Astrocyte of the hippocampus (primary cell): ENCODE measurements around the gene TMEM121.

ENCODE experiments used
- DNase-seq: peaks from one replicate; pipeline ENCODE4 v3.0.0; 2011; ENCODE audit warnings: low read depth, low spot score

TMEM121 gene

DNA sequence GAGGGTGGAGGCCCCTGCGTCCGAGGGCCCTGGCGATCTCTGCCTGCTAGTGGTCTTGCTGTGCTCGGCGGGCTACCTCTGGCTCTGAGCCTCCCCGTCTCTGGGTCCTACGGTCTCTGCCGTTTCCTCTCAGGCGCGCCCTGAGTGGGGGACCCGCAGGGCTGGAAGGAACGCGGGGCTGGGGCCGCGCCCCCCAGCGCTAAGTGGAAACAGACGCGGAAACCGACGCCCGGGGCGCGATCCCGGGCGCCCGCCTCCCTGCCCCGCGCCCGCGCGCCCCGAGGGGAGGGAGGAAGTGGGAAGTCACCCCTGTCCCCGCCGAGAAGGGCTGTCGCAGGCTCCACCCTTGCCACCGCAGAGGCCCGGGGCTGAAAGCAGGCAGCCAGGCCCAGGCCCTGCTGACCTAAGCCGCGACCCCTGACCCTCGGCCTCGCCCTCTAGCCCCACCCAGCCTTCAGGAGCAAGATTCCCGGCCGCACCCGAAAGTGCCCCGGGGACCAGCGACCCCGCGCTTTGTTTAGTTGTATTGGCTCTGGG lies 38.9 kb upstream of the TMEM121 start:
- DNase-seq: no peak

DNA sequence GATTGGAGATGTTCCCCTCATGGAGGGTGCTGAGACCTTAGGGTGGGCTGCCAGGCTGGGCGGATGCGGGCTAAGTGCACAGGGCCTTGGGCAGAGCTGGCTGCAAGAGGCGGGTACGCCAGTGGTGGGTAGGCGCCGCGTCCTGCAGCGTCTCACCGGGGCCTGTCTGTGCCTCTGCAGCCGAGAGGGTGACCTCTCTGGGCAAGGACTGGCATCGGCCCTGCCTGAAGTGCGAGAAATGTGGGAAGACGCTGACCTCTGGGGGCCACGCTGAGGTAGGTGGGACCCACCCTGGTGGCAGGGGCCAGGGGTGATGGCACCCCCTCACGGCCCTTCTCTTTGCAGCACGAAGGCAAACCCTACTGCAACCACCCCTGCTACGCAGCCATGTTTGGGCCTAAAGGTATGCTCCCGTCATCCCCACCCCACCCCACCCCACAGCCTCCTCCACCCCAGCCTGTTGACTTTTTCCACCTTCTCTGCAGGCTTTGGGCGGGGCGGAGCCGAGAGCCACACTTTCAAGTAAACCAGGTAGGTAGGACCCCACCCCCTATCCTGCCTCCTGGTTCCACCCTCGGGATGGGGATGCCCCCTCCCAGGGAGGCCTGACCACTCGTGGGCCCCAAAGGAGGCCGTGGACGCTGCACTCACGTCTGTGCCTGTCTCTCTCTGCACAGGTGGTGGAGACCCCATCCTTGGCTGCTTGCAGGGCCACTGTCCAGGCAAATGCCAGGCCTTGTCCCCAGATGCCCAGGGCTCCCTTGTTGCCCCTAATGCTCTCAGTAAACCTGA lies 38.2 kb upstream of the TMEM121 start:
- no peak for DNase-seq

DNA sequence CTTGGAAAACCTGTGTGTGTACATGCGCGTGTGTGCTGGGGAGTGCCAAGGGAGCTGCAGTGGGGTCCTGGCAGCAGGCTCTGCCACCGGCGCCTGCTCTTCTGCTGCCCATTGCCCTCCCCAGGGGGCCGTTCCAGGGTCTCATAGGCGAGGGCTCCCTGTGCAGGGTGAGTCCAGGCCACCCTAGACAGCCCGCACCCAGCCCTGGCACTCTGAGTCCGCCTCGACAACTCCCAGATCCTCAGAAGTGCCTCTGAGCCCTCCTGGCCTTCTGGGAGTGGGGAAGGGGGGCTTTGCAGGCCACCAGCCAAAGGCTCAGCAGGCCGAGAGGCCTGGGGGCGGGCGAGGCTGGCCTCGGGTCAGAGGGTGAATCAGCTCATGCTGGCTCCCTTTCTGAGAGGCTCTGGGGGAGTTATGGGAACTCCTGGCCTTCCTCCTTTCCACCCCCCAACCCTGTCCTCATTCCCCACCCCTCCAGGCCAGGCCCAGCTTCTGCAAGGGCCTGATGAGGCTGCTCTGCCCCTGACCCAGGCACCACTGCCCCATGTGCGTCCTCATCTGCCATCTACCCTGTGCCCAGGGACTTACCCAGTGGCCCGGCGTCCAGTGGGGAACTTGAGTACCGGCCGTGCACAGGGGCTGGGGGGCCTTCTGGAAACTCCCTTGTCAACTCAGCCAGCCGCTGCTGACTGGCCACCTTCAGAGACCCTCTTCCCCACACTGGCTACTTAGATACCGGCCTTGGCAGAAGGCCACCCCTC lies 37.4 kb upstream of the TMEM121 start:
- no peak for DNase-seq

DNA sequence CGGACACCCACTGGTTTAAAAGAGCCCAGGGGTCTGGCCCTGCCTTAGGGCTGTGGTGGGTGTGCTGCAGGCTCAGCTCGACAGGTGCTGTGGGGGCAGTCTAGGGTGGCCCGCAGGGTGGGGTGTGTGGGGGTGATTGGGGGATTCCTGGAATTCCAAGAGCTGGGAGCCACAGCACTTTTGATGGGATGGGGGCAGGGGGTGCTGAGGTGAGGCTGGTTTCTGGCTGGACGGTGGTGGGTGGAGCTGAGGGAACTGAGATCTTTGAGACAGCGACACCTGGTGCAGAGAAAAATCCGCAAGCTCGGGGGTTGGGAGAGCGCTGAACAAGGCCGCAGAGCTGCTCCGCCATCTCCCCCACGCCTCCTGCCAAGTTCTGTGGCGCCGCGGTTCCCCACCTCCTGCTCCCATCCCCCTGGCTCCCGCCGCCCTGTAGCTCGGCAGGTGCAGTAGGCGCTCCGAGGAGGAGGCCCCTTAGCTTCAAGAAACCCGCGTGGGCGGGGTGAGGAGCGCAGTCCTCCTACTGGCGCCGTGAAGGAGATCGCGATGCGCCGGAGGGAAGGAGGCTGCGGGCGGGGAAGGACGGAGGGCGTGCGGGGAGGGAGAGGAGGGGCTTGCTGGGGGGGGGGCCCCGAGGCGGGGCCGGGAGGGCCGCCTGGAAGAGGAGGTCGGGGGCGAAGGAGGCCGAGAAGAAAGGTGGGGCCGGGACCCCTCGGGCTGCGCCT lies 36.7 kb upstream of the TMEM121 start:
- peak; percentile 94 for DNase-seq

GRCh38 chr14:105490267-105490571 lies 36.2 kb upstream of the TMEM121 start:
- DNase-seq: no peak

DNA sequence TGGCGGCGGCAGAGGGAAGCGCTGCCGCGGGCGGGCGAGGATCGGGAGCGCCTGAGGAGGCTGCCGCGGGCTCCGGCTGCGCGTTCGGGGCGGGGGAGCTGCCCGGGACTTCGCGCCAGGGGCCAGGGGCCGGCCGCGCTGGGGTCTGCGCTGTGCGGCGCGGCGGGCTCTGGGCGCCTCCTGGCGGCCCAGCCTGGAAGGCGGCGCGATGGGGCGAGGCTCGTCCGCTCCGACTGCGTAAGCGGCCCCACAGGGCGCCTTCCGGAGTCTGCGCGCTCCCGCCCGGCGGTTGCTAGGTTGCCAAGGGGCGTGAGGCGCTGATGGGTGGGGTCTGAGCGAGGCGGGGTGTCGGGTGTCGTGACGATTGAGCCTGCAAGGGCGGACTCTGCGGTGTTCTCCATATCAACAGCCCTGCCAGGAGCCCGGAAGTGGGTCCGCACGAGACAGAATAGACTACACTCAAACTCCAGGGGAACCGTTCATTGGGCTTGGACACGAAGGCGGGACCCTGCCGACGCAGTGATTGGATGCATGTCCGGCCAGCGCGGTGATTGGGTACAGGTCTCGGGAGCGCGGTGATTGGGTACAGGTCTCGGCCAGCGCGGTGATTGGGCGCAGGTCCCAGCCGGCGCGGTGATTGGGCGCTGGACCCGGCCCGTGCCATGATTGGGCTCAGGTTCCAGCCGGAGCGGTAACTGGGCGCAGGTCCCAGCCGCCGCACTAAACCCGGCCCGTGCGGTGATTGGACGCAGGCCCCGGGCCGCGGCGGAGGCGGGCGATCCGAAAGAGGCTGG lies 35.6 kb upstream of the TMEM121 start, which contains the start of gene TEDC1:
Gene TEDC1 (plus strand): TSS at position 675 of the 794 bp plus-strand sequence. CDS start 130 bp downstream, outside the sequence.
- DNase-seq: peak; percentile 100

DNA sequence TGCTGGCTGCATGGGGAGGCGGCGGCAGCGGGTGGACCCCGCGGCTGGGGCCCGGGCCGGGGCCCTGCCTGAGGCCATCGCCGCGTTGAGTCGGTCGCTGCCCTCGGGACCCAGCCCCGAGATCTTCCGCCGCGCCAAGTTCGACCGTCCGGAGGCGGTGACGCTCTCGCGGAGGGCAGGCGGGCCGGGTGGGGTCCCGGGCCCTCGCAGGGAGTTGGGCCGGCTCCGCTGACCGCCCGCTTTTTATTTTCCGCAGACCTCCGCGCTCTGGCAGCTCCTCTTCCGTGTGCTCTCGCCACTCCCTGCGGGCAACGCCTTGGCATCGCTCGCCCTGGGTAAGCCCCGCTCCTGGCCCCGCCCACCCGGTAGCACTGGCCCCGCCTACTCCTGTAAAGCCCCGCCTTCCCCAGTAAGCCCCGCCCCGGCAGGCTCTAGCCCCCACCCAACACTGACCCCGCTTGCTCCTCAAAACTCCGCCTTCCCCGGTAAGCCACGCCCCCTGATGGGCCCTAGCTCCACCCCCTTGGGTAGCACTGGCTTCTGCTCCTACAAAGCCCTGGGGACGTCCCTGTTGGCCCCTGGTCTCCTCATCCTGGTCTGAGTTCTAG lies 34.9 kb upstream of the TMEM121 start:
- peak; percentile 57 for DNase-seq

DNA sequence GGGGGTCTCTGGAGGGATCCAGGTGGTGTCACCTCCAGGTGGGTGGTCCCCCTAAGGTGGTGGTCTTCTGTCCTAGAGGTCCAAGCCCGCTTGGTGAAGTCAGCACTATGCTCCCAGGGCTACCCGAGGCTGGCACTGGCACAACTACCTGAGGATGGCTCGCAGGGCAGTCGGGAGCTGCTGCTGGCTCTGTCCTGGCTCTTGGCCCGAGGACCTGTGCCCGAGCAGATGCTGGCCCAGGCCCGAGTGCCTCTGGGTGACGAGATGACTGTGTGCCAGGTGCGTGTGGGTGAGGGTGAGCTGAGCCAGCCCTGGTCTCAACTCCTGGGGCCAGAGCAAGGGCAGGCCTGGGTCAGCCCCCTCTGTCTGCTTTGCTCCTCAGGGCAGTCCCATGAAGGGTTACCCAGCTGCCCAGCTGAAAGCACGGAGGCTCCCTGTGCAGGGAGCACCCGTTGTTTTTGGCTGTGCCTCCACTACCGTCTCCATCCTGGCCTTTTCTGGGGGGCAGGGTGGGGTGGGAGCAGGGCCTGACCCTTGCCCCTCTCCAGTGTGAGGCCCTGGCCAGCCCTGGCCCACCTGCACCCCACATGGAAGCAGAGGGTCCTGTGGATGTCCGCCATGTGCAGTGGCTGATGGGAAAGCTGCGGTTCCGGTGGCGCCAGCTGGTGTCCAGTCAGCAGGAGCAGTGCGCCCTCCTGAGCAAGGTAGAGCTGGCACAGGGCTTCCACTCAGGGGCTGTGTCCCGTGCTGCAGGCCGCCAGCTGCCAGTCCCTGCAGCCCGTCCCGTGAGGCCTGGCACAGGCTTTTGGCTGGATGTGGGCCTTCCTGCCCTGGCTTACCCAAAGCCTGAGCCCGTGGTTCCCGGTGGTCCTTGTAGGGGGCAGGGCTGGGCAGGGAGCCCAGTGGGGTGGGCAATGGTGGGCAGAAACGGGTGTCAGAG lies 34.1 kb upstream of the TMEM121 start:
- DNase-seq: no peak

- DNase-seq: no peak
Observed at GRCh38 chr14:105492971-105493871, 33.2 kb upstream of the TMEM121 start.

DNA sequence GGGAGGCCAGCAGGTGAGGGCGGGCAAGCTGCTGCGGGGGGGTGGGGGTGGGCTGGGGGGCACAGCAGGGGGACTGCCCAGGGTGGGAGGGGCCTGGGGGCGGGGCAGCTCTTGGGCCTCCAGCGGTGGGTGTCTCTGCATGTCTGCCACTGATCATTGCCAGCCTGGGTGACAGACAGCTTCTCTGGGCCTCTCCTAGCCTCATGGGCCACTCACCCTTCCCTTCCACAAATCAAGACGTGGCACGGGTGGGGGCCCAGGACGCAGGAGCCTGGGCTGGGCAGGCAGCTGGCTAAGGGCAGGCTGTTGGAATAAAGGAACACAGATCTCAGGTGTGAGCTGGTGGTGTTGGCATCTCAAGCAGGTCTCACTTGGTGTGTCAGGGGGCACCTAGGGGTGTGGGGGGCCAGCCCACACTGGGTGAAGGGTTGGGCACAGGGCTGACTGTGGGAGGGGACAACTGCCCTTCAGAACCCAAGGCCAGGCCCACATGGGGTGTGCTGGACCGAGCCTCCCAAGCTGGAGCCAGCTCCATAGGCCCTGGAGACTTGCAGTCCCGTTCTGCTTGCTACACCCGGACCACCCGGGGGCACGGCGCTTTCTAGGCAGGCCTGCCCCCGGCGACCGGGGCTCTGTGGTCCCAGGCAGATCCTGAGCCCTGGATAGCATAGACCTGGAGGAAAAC lies 32.3 kb upstream of the TMEM121 start:
- DNase-seq: no peak

- no peak for DNase-seq
Observed at GRCh38 chr14:105494606-105494929, 31.8 kb upstream of the TMEM121 start.

GRCh38 chr14:105495101-105495989 lies 31.0 kb upstream of the TMEM121 start:
- DNase-seq: no peak

GRCh38 chr14:105495990-105496830 lies 30.2 kb upstream of the TMEM121 start:
- no peak for DNase-seq

GRCh38 chr14:105496831-105497591 lies 29.4 kb upstream of the TMEM121 start:
- no peak for DNase-seq

DNA sequence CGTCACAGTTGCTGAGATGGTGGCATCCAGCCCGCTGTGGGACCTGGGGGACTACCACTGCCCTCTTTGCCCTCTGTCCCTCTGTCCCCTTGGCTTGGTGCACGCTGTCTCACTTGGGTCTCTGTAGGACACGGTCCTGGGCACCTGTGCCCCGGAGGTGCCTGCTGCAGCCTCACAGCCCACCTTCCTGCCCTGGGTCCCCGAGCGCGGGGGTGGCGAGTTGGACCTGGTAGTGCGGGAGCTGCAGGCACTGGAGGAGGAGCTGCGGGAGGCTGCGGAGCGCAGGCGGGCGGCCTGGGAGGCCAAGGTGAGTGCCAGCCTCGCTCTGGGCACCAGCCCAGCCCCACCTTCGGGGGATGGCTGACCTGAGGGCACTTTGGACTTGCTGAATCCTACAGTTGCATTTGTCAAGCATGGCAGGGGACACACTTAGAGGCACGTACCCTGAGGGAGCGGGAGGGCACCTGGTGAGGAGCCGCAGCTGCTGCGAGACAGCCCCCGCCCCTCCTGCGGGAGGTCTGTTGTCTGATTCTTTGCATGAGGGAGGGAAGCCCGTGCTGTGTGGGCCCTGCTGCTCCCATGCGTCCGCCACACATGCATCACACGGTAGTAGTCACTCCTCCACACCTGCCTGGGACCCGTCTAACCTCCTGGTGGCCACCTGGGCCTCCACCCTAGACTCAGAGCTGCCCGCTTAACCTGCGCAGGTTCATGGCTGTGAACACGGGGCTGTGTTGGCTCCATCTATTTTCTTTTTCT lies 28.5 kb upstream of the TMEM121 start:
- DNase-seq: no peak
